Measurements from ENCODE around the gene FAAP100. TPM values are rescaled to one million over a fixed set of nuclear protein-coding genes. Genes with fewer than 3 reads are reported as not detected.

The FAAP100 gene
- total and polyA plus RNA-seq, 3 donors from 2014 or later, result 17.6 to 45.8 (median 42.6) TPM

GRCh38 chr17:81522491-81523401, 29.4 kb downstream of the FAAP100 start:
- H3K27ac ChIP-seq, result no peak overlapping the region
- intact Hi-C loops (cut with DNase I; ENCODE audit: low total_unique reads), result no loop called here
- no peaks in the 10 kb centered on the region for H3K27me3 ChIP-seq
- peaks cover 15% of the 10 kb centered on the region for H3K4me1 ChIP-seq
- 80 to 92% methylated on average over 14 to 26 of the region's 26 CpGs for WGBS, 2 donors
- H3K4me3 ChIP-seq, result no peak overlapping the region
- TF ChIP-seq POLR2A (IDR thresholded peaks at IDR 0.05), result no peak
- peak in 1 of 3 experiments; percentile 4 for TF ChIP-seq CTCF (IDR thresholded peaks at IDR 0.05)
- no peaks in the 10 kb centered on the region for H3K36me3 ChIP-seq (ENCODE audit: low read depth, missing control alignments)
- H3K9me3 ChIP-seq, result no peaks in the 10 kb centered on the region
- DNase-seq, result no peak

GRCh38 chr17:81520021-81520901, 31.9 kb downstream of the FAAP100 start:
- Histone ChIP-seq H3K36me3 (ENCODE audit: low read depth, missing control alignments) (no peaks in the 10 kb centered on the region), H3K27ac (no peak overlapping the region), H3K9me3 (no peaks in the 10 kb centered on the region), H3K27me3 (no peaks in the 10 kb centered on the region), H3K4me1 (peaks cover 33% of the 10 kb centered on the region), H3K4me3 (no peak overlapping the region)
- intact Hi-C loops (cut with DNase I; ENCODE audit: low total_unique reads), result no loop called here
- DNase-seq, result no peak
- WGBS, 2 donors, result 83 to 88% methylated on average over 5 to 14 of the region's 14 CpGs
- TF ChIP-seq POLR2A (IDR thresholded peaks at IDR 0.05) (no peak), CTCF (IDR thresholded peaks at IDR 0.05) (no peak)

- DNase-seq, result no peak
- Histone ChIP-seq H3K36me3 (ENCODE audit: low read depth, missing control alignments) (no peaks in the 10 kb centered on the region), H3K27me3 (no peaks in the 10 kb centered on the region), H3K9me3 (no peaks in the 10 kb centered on the region), H3K4me3 (peak overlapping the region; percentile 34 to 44), H3K27ac (no peak overlapping the region), H3K4me1 (peaks cover 33% of the 10 kb centered on the region)
- WGBS, 2 donors, result 28 to 53% methylated on average over 5 to 19 of the region's 61 CpGs
- intact Hi-C loops (cut with DNase I; ENCODE audit: low total_unique reads), result no loop called here
- peak in 2 of 3 experiments; percentile 23 to 24 for TF ChIP-seq CTCF (IDR thresholded peaks at IDR 0.05)
- no peak for TF ChIP-seq POLR2A (IDR thresholded peaks at IDR 0.05)
These were observed 32.7 kb downstream of the FAAP100 start for GRCh38 chr17:81519284-81520020.

- Histone ChIP-seq H3K27me3 (no peaks in the 10 kb centered on the region), H3K4me1 (peaks cover 38% of the 10 kb centered on the region), H3K27ac (no peak overlapping the region), H3K36me3 (ENCODE audit: low read depth, missing control alignments) (no peaks in the 10 kb centered on the region), H3K4me3 (peak overlapping the region; percentile 34 to 44), H3K9me3 (no peaks in the 10 kb centered on the region)
- DNase-seq, result no peak
- intact Hi-C loops (cut with DNase I; ENCODE audit: low total_unique reads), result no loop called here
- TF ChIP-seq CTCF (IDR thresholded peaks at IDR 0.05), result no peak
- no peak for TF ChIP-seq POLR2A (IDR thresholded peaks at IDR 0.05)
- WGBS, 2 donors, result 2 to 20% methylated on average over 2 to 32 of the region's 47 CpGs
These were observed 33.3 kb downstream of the FAAP100 start for GRCh38 chr17:81518785-81519283.
